T-helper 1 cell treated with Interleukin-12 subunit alpha and Interleukin-12 subunit beta and Interleukin-4 antibody, amounts not matched to agents 30 μg/mL and 1 μg/mL, for 36 hours (primary cell): Measurements from ENCODE around the gene F7.
"Not testable (repeated sequence)": the region's sequence is repeated elsewhere in the genome, so short reads cannot be mapped to it uniquely, and the experiment has no call there.

Experiments used
- H3K27ac Mint-ChIP-seq: one replicate; pipeline ENCODE4 v1.8.0; 2021; ENCODE audit warnings: mild to moderate bottlenecking, mixed read lengths
- H3K27me3 Mint-ChIP-seq: one replicate; pipeline ENCODE4 v1.8.0; 2021; ENCODE audit warnings: low read depth, mixed read lengths
- H3K36me3 Mint-ChIP-seq: one replicate; pipeline ENCODE4 v1.8.0; 2021; ENCODE audit warnings: low read depth, mixed read lengths
- H3K4me1 Mint-ChIP-seq: one replicate; pipeline ENCODE4 v1.8.0; 2021; ENCODE audit warnings: low read depth, mixed read lengths
- H3K4me3 Mint-ChIP-seq: one replicate; pipeline ENCODE4 v1.8.0; 2021; ENCODE audit warnings: mild to moderate bottlenecking, moderate library complexity, mixed read lengths
- H3K9me3 Mint-ChIP-seq: one replicate; pipeline ENCODE4 v1.8.0; 2021; ENCODE audit warnings: mixed read lengths

Gene F7

GRCh38 chr13:113096052-113096744 lies 9.4 kb upstream of the F7 start:
- Mint-ChIP-seq H3K36me3 (no peaks in the 10 kb centered on the region), H3K27me3 (no peaks in the 10 kb centered on the region), H3K27ac (no peak overlapping the region), H3K9me3 (no peaks in the 10 kb centered on the region), H3K4me3 (no peak overlapping the region), H3K4me1 (no peaks in the 10 kb centered on the region)

- H3K27me3 Mint-ChIP-seq, result no peaks in the 10 kb centered on the region
- H3K4me1 Mint-ChIP-seq, result no peaks in the 10 kb centered on the region
Measured at GRCh38 chr13:113096745-113097305, 8.8 kb upstream of the F7 start.

GRCh38 chr13:113097651-113098050 lies 7.9 kb upstream of the F7 start:
- Mint-ChIP-seq H3K4me3 (no peak overlapping the region), H3K9me3 (no peaks in the 10 kb centered on the region), H3K27ac (no peak overlapping the region)

More at GRCh38 chr13:113096745-113097305, 8.8 kb upstream of the F7 start:
- H3K4me3 Mint-ChIP-seq, result no peak overlapping the region
- H3K9me3 Mint-ChIP-seq, result no peaks in the 10 kb centered on the region
- H3K36me3 Mint-ChIP-seq, result no peaks in the 10 kb centered on the region
- no peak overlapping the region for H3K27ac Mint-ChIP-seq

DNA sequence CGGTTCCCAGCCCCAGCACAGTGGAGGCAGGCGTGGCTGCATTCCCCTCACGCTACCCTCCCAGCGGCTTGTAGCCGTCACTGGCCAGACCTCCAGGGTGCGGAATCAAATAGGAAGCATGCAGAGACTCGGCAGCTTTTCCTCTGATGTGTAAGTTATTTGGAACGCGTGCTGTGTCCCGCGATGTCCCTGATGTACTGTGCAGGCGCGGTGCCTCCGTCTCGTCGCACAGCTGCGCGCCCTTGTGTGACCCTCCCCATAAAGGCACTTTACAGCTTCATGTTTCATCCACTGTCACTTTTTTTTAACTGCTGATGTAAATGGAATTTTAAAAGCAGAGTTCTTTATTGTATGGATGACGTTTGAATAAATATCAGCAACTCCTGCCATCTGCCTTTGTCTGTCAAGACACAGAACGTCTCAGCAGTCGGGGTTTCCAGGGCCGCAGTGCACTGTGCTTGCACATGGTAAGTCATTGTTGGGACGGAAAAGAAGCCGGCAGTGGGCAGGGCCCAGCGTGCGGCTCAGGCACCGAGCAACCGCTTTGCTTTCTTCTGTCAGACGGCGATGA lies 7.3 kb upstream of the F7 start:
- H3K4me3 Mint-ChIP-seq, result no peak overlapping the region
- no peaks in the 10 kb centered on the region for H3K9me3 Mint-ChIP-seq
- no peaks in the 10 kb centered on the region for H3K36me3 Mint-ChIP-seq
- no peaks in the 10 kb centered on the region for H3K27me3 Mint-ChIP-seq
- H3K4me1 Mint-ChIP-seq, result no peaks in the 10 kb centered on the region
- H3K27ac Mint-ChIP-seq, result no peak overlapping the region

More at GRCh38 chr13:113097651-113098050, 7.9 kb upstream of the F7 start:
- no peaks in the 10 kb centered on the region for H3K27me3 Mint-ChIP-seq
- no peaks in the 10 kb centered on the region for H3K4me1 Mint-ChIP-seq
- no peaks in the 10 kb centered on the region for H3K36me3 Mint-ChIP-seq

DNA sequence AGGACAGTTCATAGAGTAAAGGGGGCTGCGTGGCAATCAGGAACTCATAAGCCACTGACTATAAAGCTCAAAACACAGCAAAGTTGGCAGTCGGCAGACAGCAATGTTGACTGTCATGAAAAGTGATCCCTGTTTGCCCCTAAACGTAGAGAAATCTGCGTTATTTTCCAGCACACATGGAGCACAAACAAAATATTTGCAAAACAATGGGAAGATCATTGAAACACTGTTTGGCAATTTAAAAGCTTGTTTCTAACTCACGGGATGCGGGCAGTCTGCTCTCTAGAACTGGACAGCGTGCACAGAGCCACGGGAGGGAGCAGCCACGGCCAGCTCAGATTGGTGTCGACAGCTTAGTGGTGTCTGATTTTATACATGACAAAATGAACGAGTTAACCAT lies 6.4 kb upstream of the F7 start:
- Mint-ChIP-seq H3K4me1 (no peaks in the 10 kb centered on the region), H3K9me3 (no peaks in the 10 kb centered on the region), H3K36me3 (no peaks in the 10 kb centered on the region), H3K4me3 (no peak overlapping the region), H3K27ac (no peak overlapping the region), H3K27me3 (no peaks in the 10 kb centered on the region)

GRCh38 chr13:113102302-113102701 lies 3.3 kb upstream of the F7 start:
- H3K36me3 Mint-ChIP-seq, H3K9me3 Mint-ChIP-seq, H3K4me3 Mint-ChIP-seq, H3K27ac Mint-ChIP-seq, H3K4me1 Mint-ChIP-seq, H3K27me3 Mint-ChIP-seq: not testable (repeated sequence)

DNA sequence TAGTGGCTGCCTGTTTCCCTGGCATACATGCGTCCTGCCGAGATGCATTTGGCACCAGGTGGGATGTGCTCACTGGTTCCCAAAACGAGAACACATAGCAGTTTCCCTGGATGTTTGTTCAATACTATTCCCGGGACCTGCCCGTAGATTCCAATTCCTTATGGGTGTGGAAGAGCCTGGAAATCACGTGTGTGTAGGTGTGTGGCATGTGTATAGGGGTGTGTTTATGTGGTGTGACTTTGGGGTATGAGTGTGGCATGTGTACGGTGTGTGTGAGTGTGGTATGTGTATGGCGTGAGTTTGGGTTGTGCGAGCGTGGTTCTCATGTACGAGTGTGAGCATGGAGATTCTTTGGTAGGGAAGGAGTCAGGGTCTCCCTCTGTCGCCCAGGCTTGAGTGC lies 2.9 kb upstream of the F7 start:
- H3K9me3 Mint-ChIP-seq, result no peaks in the 10 kb centered on the region
- no peaks in the 10 kb centered on the region for H3K36me3 Mint-ChIP-seq
- H3K4me3 Mint-ChIP-seq, result no peak overlapping the region
- no peaks in the 10 kb centered on the region for H3K27me3 Mint-ChIP-seq
- no peak overlapping the region for H3K27ac Mint-ChIP-seq
- H3K4me1 Mint-ChIP-seq, result no peaks in the 10 kb centered on the region

DNA sequence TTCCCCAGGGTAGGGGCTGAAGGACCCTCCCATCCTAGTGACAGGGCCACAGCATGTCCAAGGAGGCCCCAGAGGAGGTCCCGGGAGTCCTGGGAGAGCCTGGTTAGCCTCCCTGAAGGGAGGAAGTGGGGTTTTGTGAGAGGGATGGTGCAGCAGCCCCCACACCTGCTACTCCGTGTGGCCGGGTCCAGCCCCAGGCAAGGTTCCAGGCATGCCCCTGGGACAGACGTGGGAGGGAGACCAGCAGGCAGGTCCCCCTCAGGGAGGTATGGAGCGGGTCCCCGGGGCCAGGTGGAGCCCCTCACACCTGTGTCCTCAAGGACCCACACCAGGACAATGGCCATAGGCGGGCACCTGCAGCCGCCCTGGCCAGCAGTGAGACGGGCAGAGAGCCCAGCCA lies 1.9 kb upstream of the F7 start:
- Mint-ChIP-seq H3K27me3 (no peaks in the 10 kb centered on the region), H3K27ac (no peak overlapping the region), H3K4me3 (no peak overlapping the region), H3K9me3 (no peaks in the 10 kb centered on the region), H3K4me1 (no peaks in the 10 kb centered on the region), H3K36me3 (no peaks in the 10 kb centered on the region)

DNA sequence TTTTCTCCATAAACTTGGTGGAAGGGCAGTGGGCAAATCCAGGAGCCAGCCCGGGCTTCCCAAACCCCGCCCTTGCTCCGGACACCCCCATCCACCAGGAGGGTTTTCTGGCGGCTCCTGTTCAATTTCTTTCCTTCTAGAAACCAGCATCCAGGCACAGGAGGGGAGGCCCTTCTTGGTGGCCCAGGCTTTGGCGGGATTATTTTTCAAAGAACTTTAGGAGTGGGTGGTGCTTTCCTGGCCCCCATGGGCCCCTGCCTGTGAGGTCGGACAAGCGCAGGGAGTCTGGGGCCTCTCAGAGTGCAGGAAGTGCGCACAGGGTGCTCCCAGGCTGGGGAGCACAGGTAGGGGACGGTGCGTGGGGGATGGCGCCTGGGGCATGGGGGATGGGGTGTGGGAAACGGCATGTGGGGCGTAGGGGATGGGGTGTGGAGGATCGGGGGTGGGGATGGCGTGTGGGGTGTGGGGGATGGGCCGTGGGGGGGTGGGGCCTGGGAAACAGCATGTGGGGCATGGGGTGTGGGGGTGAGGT lies 396 bp downstream of the F7 start:
- no peaks in the 10 kb centered on the region for H3K36me3 Mint-ChIP-seq
- H3K4me1 Mint-ChIP-seq, result no peaks in the 10 kb centered on the region
- no peak overlapping the region for H3K4me3 Mint-ChIP-seq
- peaks cover 5% of the 10 kb centered on the region for H3K27me3 Mint-ChIP-seq
- H3K27ac Mint-ChIP-seq, result no peak overlapping the region
- no peaks in the 10 kb centered on the region for H3K9me3 Mint-ChIP-seq

DNA sequence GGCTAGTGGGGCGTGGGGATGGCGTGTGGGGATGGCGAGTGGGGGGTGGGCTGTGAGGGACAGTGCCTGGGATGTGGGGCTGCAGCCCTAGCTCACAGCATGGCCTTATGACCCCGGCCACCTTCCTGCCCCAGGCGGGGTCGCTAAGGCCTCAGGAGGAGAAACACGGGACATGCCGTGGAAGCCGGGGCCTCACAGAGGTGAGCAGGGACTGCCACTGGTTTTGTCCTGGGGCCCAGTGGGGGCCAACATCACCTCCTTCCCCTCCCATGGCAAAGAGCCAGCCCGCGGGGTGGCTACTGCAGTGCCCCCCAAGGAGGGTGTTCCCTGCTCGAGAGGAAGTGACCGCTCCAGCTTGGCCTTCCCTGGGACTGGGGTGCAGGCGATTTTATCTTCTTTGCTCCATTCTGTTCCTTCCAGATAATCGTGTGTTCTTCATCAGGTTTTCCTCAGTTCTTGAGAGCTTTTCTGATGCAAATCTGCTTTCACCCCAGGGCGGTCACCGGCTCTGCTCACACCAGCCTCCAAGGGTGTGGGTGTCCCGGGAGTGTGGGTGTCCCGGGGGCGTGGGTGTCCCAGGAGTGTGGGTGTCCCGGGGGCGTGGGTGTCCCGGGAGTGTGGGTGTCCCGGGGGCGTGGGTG lies 1.2 kb downstream of the F7 start:
- Mint-ChIP-seq H3K27me3 (peaks cover 5% of the 10 kb centered on the region), H3K4me1 (no peaks in the 10 kb centered on the region), H3K4me3 (no peak overlapping the region), H3K27ac (no peak overlapping the region), H3K36me3 (no peaks in the 10 kb centered on the region), H3K9me3 (no peaks in the 10 kb centered on the region)

GRCh38 chr13:113108521-113108920 lies 2.9 kb downstream of the F7 start:
- not testable (repeated sequence) for H3K4me1 Mint-ChIP-seq, H3K9me3 Mint-ChIP-seq, H3K27me3 Mint-ChIP-seq, H3K27ac Mint-ChIP-seq, H3K36me3 Mint-ChIP-seq, H3K4me3 Mint-ChIP-seq

DNA sequence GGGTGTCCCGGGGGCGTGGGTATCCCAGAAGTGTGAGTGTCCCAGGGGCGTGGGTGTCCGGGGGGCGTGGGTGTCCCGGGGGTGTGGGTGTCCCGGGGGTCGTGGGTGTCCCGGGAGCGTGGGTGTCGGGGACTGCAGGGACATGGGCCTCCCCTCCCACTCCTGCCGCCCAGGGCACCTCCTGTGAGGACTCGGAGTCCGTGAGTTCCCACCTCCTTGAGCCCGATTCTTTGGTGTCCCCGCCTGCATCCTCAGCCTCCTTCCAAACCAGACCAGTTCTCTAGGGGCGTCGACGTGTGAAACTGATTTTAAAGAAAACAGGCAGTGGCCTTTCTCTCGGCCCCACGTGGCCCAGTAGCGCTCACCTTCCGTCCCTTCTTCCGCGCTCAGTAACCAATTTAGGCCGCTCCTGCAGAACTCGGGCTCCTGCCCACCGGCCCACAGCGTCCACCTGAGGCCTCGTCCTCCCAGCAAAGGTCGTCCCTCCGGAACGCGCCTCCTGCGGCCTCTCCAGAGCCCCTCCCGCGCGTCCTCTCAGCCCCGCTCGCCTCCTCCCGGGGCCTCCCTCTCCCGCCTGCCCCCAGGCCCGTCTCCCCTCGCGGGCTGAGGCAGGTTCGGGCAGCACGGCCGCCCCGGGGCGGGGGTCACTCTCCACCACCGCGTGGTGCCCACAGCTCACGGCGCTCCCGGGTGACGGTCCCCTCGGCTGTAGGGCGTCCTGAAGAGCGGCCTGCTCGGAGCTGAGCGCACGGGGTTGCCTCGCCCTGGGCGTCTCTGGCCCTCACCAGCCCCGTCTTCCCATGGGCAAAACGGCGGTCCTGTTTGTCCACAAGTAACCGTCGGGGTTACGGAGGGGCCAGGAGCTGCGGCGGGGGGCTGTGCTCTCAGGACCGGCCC lies 3.8 kb downstream of the F7 start:
- Mint-ChIP-seq H3K27me3 (peaks cover 9% of the 10 kb centered on the region), H3K27ac (no peak overlapping the region), H3K4me3 (no peak overlapping the region), H3K9me3 (no peaks in the 10 kb centered on the region), H3K4me1 (no peaks in the 10 kb centered on the region), H3K36me3 (no peaks in the 10 kb centered on the region)

GRCh38 chr13:113110048-113110851 lies 4.7 kb downstream of the F7 start:
- Mint-ChIP-seq H3K36me3 (no peaks in the 10 kb centered on the region), H3K4me3 (no peak overlapping the region), H3K4me1 (no peaks in the 10 kb centered on the region), H3K9me3 (no peaks in the 10 kb centered on the region), H3K27ac (no peak overlapping the region), H3K27me3 (peaks cover 11% of the 10 kb centered on the region)
